Measurements from ENCODE around the gene PAGR1. TPM values are rescaled to one million over a fixed set of nuclear protein-coding genes. Genes with fewer than 3 reads are reported as not detected.

The PAGR1 gene
- total RNA-seq, 4 donors from 2014 or later, result 20.9 to 26.9 (median 26.5) TPM

GRCh38 chr16:29820730-29821642, 5.0 kb downstream of the PAGR1 start:
- H3K9me3 ChIP-seq, result no peaks in the 10 kb centered on the region
- no peaks in the 10 kb centered on the region for H3K27me3 ChIP-seq
- peaks cover 73 to 94% (median 90%) of the 10 kb centered on the region in 4 donors for H3K4me1 ChIP-seq
- peak overlapping the region; percentile 81 to 91 (median 86) for H3K27ac ChIP-seq (replicated peaks in 1 of 4)
- H3K4me3 ChIP-seq, result peak overlapping the region; percentile 64 to 82 (median 72)
- 32% methylated on average over 9 of the region's 11 CpGs for WGBS
- TF ChIP-seq POLR2AphosphoS5 (IDR thresholded peaks at IDR 0.05) (peak in 1 of 2 donors; percentile 34), CTCF (IDR thresholded peaks at IDR 0.05) (no peak)
- intact Hi-C loops (cut with DNase I), result no loop called here
- no peak for DNase-seq (ENCODE audit: extremely low spot score)
- H3K36me3 ChIP-seq, result peaks cover 0 to 19% (median 16%) of the 10 kb centered on the region in 4 donors

DNA sequence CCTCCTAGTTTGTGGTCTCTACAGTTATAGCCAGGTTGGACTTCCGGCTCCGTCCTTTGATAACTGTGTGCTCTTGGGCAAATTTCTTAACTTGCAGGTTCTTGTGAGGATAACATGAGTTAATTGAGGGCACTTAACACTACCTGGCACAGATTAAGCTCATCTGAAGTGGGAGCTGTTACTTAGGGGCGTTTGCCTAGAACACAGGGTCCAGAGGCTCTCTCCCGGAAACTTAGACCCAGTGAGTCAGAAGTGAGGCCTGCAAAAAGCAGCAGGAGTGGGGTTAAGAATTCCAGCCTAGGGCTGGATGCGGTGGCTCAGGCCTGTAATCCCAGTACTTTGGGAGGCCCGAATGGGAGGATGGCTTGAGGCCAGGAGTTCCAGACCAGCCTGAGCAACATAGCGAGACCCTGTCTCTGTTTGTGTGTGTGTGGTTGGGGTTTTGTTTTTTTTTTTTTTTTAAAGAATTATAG, 5.7 kb downstream of the PAGR1 start:
- H3K36me3 ChIP-seq, result peaks cover 0 to 19% (median 16%) of the 10 kb centered on the region in 4 donors
- no peak for TF ChIP-seq EP300 (IDR thresholded peaks at IDR 0.05)
- TF ChIP-seq POLR2AphosphoS5 (IDR thresholded peaks at IDR 0.05), result no peak
- TF ChIP-seq POLR2A (IDR thresholded peaks at IDR 0.05; ENCODE audit: low read depth), result no peak
- no peak for TF ChIP-seq CTCF (IDR thresholded peaks at IDR 0.05)
- no peaks in the 10 kb centered on the region for H3K27me3 ChIP-seq
- 45% methylated on average over 7 of the region's 7 CpGs for WGBS
- peak overlapping the region; percentile 81 to 91 (median 86) for H3K27ac ChIP-seq (replicated peaks in 1 of 4)
- DNase-seq (ENCODE audit: extremely low spot score), result no peak
- intact Hi-C loops (cut with DNase I), result no loop called here
- peaks cover 80 to 97% (median 95%) of the 10 kb centered on the region in 4 donors for H3K4me1 ChIP-seq
- H3K9me3 ChIP-seq, result no peaks in the 10 kb centered on the region
- peak overlapping the region; percentile 64 to 82 (median 72) for H3K4me3 ChIP-seq

DNA sequence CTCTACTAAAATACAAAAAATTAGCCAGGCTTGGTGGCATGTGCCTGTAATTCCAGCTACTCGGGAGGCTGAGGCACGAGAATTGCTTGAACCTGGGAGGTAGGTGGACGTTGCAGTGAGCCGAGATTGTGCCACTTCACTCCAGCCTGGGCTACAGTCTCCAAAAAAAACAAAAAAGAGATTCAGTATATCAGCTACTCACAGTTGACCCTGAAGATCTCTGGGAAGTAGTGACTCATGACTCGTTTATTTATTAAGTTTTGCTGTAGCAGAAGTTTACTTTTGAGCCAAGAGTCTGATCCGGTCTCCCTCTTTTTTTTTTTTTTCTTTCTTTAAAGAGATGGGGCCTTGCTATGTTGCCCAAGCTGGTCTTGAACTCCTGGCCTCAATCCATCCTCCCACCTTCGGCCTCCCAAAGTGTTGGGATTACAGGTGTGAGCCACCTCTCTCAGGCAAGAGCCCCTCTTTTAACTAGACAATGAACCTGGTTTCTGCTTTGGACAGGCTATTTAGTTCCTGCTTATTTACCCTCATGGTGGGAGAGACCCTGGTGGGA, 8.7 kb downstream of the PAGR1 start:
- peak overlapping the region; percentile 55 to 76 (median 72) for H3K27ac ChIP-seq (replicated peaks in 1 of 4)
- intact Hi-C loops (cut with DNase I), result no loop called here
- H3K36me3 ChIP-seq, result peaks cover 0 to 2% (median under 1%) of the 10 kb centered on the region in 4 donors
- no peaks in the 10 kb centered on the region for H3K27me3 ChIP-seq
- no peaks in the 10 kb centered on the region for H3K9me3 ChIP-seq
- no peak for TF ChIP-seq CTCF (IDR thresholded peaks at IDR 0.05)
- TF ChIP-seq EP300 (IDR thresholded peaks at IDR 0.05), result no peak
- TF ChIP-seq POLR2A (IDR thresholded peaks at IDR 0.05; ENCODE audit: low read depth), result no peak
- peak overlapping the region in 3 of 4 donors; percentile 5 to 36 (median 23) for H3K4me3 ChIP-seq
- no peak for DNase-seq (ENCODE audit: extremely low spot score)
- peaks cover 62 to 96% (median 92%) of the 10 kb centered on the region in 4 donors for H3K4me1 ChIP-seq
- 36% methylated on average over 4 of the region's 7 CpGs for WGBS

GRCh38 chr16:29825145-29826044, 9.4 kb downstream of the PAGR1 start:
- Histone ChIP-seq H3K36me3 (peaks cover 3 to 8% (median 5%) of the 10 kb centered on the region in 4 donors), H3K4me3 (peak overlapping the region in 3 of 4 donors; percentile 12 to 36 (median 23)), H3K9me3 (no peaks in the 10 kb centered on the region), H3K27ac (replicated peaks in 1 of 4) (peak overlapping the region; percentile 55 to 76 (median 72)), H3K27me3 (no peaks in the 10 kb centered on the region), H3K4me1 (peaks cover 56 to 97% (median 89%) of the 10 kb centered on the region in 4 donors)
- 47% methylated on average over 9 of the region's 10 CpGs for WGBS
- no peak for TF ChIP-seq POLR2AphosphoS5 (IDR thresholded peaks at IDR 0.05)
- TF ChIP-seq EP300 (IDR thresholded peaks at IDR 0.05), result no peak
- TF ChIP-seq CTCF (IDR thresholded peaks at IDR 0.05), result no peak
- TF ChIP-seq POLR2A (IDR thresholded peaks at IDR 0.05; ENCODE audit: low read depth), result no peak
- DNase-seq (ENCODE audit: extremely low spot score), result no peak
- intact Hi-C loops (cut with DNase I), result no loop called here

Data from esophagus muscularis mucosa (tissue), 4 donors.